ENCODE data around the gene TMC4.

- no peak for TF ChIP-seq EZH2 (IDR thresholded peaks at IDR 0.05; ENCODE audit: low read depth)
- TF ChIP-seq CTCF (conservative IDR thresholded peaks at IDR 0.05): no peak
Observed at GRCh38 chr19:54173359-54173699, 369 bp upstream of the TMC4 start.

Data from PC-9 (cell line).